GM19397 (cell line): ENCODE data around the gene GLB1L3.
A peak's percentile ranks its signal among the peaks of the same experiment; 100 is the strongest.

Experiments used
- ATAC-seq: cut with Tn5 transposase; IDR thresholded peaks from one replicate; pipeline ENCODE4 v1.9.1; 2021; ENCODE audit warnings: mild to moderate bottlenecking, moderate library complexity; ENCODE audit not compliant: unreplicated experiment

The GLB1L3 gene, protein sequence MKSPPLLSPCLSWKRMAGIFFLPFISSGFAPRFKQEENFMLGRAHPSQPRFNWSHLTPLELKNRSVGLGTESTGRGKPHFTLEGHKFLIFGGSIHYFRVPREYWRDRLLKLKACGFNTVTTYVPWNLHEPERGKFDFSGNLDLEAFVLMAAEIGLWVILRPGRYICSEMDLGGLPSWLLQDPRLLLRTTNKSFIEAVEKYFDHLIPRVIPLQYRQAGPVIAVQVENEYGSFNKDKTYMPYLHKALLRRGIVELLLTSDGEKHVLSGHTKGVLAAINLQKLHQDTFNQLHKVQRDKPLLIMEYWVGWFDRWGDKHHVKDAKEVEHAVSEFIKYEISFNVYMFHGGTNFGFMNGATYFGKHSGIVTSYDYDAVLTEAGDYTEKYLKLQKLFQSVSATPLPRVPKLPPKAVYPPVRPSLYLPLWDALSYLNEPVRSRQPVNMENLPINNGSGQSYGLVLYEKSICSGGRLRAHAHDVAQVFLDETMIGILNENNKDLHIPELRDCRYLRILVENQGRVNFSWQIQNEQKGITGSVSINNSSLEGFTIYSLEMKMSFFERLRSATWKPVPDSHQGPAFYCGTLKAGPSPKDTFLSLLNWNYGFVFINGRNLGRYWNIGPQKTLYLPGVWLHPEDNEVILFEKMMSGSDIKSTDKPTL

GRCh38 chr11:134275534-134276395, at the start of gene GLB1L3:
GLB1L3 (plus strand) TSS chr11:134276379; CDS start chr11:134276741, 362 bp downstream.
- ATAC-seq, result no peak

DNA sequence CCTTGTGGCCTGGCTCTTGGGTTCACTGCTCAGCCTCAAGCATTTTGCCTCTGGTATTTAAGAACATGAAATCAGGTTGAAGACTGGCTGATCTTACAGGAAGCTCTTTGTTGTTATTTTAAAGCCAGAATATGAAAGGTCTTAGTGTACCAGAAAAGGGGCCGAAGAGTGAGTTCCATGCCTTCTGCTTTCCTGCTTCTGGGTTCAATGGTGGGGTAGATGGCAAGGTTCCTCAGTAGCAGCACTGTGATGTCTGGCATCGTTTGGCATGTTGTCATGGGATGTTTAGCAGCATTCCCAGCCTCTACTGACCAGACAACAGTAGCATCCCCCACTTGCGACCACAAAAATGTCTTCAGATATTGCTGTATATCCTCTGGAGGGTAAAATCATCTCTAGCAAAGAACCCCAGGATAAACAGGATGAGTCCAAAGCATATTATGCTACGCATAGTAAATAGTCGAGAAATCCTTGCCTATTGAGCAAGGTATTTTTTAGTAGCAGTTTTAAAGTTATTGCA, 49.3 kb upstream of the GLB1L3 start:
- ATAC-seq, result no peak

DNA sequence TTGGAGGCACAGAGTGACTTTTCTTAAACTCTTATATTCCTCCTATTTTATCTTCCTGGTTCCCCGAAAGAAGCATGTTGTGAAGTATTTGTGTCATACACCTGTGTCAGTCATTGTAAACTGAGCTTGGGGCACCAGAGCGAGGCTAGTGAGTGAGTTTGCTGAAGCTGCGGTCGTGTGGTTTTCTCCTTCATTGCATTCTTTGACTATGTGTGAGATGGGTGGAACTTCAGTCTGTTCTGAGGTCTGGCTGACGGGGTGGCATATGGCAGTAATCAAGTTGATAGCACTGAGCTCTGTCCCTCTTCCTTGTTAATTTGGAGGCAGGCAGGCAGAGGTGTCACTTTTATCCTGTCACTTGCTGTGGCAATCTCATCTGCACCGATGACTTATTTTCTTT, 47.6 kb upstream of the GLB1L3 start:
- peak; percentile 48 for ATAC-seq

DNA sequence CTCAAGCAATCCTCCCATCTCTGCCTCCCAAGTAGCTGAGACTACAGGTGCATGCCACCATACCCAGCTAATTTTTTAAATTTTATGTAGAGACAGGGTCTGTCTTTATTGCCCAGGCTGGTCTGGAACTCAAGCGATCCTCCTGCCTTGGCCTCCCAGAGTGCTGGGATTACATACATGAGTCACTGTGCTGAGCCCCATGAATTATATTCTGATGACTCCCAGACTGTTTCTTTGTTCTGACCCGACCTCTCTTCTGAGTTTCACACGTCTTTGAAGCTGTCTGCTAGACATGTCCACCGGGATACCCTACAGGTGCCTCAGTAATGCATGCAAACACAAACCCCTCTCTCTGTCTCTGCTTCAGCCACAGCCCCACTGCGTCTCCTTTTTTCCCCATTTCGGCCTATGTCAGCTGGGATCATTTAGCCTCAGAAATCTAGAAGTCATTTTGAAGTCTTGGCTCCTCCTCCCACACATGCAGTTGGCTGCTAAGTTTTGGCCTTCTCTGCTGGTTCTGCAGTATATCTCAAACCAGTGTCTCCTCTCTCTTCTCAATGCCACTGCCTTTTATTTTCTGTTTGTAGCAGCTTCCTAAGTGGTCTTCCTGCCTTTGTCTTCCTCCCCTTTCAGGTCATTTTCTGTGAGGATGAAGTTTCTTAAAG, 46.9 kb upstream of the GLB1L3 start:
- no peak for ATAC-seq

GRCh38 chr11:134230339-134230738, 45.8 kb upstream of the GLB1L3 start:
- no peak for ATAC-seq

GRCh38 chr11:134231958-134232659, 44.1 kb upstream of the GLB1L3 start:
- no peak for ATAC-seq

DNA sequence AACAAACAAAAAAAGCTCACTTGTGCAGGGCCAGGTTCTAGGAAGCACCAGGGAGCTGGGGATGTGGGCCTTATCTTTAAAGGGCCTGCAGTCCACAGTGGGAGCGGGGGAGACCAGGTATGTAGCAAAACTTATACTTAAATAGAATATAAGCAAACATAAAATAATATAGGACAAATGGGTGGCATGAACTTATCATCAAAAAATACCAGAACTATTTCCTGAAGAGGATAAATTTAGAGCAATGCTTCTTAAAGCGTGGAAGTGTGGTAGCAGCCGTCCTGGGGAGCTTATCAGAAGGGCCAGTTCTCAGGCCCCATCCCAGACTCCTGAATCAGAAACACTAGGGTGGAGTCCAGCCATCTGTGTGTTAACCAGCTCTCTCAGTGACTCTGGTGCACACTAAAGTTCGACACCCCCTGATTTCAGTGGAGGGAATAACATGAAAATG, 42.4 kb upstream of the GLB1L3 start:
- no peak for ATAC-seq

GRCh38 chr11:134235399-134235798, 40.8 kb upstream of the GLB1L3 start:
- ATAC-seq, result no peak

DNA sequence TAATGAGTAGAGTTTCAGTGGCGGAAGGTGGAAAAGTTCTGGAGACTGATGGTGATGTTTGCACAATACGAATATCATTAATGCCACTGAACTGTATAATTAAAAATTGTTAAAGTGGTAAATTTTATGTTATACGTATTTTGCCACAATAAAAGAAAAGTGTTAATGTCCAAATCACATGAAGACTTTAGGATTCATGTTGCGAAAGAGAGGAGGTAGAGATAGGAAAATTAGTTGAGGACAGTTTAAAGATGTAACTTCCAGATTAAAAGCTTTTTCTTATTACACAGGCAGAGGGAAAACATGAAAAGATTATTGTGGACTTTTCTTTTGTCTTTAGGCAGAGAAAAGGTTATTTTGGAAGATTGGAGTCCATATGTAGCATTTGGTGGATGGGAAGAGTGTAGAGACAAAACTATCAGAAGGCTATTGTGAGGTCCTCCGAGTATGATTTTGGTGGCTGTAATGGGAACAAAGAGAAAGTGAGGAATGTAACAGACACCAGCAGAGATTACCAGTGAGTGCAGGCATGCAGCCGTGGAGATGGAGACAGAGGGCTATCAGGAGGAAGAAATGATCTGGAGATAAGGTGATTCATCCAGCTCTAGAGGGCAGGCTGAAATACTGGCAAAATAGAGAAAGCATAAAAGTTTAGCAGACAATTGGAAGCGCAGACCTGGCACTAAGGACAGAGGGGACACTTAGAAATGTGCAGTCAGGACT, 39.2 kb upstream of the GLB1L3 start:
- no peak for ATAC-seq

DNA sequence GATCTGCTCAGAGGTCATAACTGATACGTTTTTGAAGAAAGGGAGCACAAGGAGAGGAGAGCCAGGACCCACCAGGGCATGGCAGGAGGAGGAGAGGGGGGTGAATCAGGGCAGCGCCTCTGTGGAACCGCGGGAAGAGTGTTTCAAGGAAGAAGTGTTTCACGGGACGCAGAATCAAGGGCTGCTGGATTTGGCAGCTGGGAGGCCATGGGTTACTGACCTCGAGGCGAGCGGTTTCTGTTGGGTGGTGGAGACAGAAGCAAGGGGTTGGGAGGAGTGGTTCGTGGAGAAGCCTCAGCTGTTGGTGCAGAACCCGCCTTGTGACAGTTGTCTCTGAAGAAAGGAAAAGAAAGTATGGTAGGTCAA, 38.6 kb upstream of the GLB1L3 start:
- ATAC-seq, result no peak

- no peak for ATAC-seq
These were observed 37.2 kb upstream of the GLB1L3 start for GRCh38 chr11:134238956-134239355.

DNA sequence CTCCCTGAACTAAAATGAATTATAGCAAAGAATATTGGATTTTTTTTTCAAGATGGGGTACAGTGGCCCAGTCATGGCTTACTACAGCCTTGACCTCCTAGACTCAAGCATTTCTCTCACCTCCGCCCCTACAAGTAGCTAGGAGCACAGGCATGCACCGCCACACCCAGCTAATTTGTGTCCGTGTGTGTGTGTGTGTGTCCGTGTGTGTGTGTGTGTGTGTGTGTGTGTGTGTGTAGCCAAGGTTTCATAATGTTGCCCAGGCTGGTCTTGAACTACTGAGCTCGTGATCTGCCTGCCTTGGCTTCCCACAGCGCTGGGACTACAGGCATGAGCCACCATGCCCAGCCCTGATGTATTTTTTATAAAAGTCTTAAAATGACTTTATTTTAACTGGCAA, 35.6 kb upstream of the GLB1L3 start:
- ATAC-seq, result no peak

GRCh38 chr11:134242376-134242775, 33.8 kb upstream of the GLB1L3 start:
- no peak for ATAC-seq

DNA sequence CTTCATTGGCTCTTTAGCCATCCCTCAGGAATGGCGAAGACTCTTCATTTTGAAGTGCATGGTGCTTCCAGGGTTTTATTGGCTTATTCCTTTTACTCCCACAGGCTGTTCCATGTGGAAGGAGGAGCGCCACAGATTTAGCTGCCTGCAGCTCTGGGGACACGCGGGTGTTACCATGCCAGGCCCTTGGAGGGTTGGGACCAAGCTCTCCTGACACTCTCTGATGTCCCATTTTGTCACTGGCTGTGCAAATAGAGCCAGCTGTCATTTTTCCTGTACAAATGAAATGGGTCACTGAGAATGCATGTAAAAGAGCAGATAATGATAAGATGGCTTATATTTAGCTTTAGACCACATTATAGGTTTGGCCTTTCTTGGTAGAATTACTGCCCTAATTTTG, 32.3 kb upstream of the GLB1L3 start:
- ATAC-seq, result no peak

GRCh38 chr11:134244593-134244992, 31.6 kb upstream of the GLB1L3 start:
- ATAC-seq, result peak; percentile 78

DNA sequence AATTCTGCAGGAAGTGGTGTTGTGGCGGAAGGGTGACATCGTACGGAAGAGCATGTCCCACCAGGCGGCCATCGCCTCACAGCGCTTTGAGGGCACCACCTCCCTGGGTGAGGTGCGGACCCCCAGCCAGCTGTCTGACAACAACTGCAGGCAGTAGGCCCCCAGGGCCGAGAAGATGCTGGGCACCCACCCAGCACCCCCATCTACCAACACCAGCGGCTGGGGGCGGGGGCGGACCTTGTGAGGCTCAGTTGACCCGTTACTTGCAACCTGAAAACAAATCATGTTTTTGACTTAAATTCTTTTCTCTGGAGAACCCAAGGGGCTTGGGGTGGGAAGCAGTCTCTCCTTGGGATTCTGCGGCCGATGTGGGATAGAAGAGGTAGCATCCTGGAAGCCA, 30.7 kb upstream of the GLB1L3 start:
- no peak for ATAC-seq

GRCh38 chr11:134246100-134246499, 30.1 kb upstream of the GLB1L3 start:
- ATAC-seq, result no peak

- no peak for ATAC-seq
These were observed 29.5 kb upstream of the GLB1L3 start for GRCh38 chr11:134246678-134247077.

GRCh38 chr11:134248910-134249480, 27.2 kb upstream of the GLB1L3 start:
- ATAC-seq, result no peak
